ENCODE measurements around the gene MSL3.

Gene MSL3

DNA sequence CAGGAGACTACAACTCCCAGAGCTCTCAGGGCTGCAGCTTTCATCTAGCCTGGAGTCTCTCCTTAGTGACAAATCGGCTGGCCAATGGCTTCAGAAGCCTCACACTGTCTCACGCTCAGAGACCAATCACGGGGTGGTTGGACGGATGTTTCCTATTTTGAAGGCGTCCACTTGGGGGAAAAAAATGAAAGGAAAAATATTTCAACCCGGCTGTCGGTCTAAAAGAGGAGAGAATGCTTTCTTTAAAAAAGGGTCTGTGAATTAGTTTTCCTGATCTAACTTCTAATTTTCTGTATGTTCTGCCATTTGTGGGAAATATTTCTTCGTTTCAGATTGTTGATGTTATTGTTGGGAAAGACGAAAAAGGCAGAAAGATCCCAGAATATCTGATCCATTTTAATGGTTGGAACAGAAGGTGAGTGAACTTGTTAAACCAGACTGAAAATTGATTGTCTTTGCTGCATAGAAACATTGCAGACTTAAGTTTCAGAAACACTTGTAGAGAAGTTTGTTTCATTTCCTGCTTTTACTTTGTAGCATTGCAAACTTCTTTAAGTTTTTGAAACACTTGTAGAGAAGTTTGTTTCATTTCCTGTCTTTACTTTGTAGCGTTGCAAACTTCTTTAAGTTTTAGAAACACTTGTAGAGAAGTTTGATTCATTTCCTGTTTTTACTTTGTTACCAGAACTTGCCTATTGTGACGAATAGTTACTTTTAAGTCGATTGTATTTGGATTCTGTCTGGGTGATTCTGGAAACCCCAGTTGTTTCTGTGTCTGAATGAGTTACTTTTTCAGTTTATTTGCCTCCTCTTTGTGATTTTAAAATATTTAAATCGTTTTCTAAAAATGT, 1.6 kb downstream of the MSL3 start:
- peak; percentile 59 for DNase-seq

DNA sequence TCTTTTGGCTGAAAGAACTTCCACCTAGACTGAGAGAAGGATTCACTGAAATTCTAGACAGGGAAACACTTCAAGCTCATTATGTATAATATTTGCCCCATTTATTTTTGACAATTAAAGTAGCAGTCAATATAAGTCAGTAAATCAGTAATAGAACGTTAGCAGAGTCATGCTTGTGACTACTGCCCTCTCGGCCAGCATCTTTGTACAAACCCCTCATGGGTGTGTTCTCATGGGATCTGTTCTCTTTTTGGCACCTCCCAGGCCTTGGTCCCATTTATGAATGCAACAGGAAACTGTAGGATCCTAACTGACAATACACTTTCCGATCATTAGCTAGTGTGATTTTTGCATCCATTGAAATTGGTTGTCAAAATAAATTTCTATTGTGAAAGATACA, 2.9 kb downstream of the MSL3 start:
- DNase-seq, result no peak

- no peak for DNase-seq
Measured at GRCh38 chrX:11764602-11765067, 6.6 kb downstream of the MSL3 start.

- no peak for DNase-seq
Measured at GRCh38 chrX:11765449-11765848, 7.4 kb downstream of the MSL3 start.

DNA sequence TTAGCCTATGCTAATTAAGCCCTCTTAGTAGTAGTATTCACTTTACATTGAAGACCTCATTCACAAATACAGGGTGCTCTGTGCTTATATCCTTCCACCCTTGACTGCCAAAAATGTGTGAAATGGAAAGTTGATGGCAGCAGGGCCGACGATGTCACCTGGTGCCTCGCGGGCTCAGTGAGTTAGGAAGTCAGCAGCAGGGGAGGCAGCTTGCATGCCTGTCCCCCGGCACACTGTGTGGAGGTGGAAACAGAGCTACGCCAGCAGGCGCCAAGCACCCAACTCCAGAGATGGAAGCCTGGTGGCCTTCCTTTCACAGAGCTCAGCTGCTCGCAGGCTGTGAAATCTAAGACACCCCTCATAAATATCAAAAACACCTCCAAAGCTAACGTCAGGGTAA, 8.4 kb downstream of the MSL3 start:
- no peak for DNase-seq

- DNase-seq, result no peak
Measured at GRCh38 chrX:11768039-11768438, 10.0 kb downstream of the MSL3 start.

DNA sequence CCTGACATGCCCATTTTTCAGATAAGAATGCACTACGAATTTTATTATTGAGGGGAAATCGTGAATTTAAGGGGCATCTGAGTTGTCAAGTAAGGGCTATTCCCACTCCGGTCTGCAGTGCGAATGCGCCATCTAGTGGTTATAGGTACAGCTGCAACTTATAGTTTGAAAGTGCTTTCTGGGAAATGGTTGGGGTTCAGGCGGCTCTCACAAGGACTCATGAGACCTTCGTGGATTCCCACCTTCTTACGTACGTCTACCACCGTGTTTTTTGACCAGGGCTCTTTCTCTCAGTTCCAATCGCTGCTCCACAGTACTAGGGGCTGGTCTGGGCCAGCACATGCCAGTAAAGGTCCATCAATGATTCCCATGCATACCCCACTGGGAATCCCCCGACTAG, 12.3 kb downstream of the MSL3 start:
- peak; percentile 53 for DNase-seq

- DNase-seq, result no peak
Measured at GRCh38 chrX:11778230-11778629, 20.2 kb downstream of the MSL3 start.

DNA sequence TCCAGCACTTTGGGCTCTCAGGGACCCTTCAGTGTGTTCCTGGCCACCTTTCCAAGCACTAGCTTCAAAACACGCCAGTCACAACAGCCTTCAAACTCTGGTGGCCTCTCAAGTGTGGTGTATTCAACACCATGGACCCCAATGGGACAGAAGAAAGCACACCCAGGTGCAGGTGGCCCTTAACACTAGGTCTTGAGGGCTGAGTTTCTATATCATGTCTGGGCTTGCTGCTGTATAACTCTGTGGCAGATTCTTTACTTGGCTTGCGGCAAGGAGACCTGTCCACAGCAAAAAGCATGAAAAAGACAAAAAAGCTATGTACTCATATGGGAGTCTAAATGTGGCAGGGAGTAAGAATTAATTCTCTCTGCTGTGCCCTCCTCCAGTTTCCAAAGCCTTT, 23.1 kb downstream of the MSL3 start:
- DNase-seq, result no peak

- no peak for DNase-seq
Measured at GRCh38 chrX:11781734-11782370, 23.8 kb downstream of the MSL3 start.

DNA sequence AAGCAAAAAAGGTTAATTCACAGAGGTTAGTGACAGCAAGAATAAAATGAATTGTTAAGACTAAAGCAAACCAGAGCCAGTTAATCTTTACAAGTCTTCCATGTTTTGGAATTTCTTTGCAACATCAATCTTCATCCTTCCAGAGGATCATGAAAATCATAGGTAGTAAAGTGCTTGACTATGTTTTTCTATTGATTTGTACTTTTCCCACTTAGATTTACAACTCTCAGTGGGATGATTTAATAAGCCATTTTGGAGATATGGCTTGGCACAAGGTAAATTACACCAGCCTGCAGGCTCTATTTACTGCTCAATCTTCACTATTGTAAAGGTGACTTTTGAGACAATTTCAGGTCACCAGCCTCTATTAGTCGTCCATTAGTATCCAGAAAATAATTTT, 26.5 kb downstream of the MSL3 start:
- DNase-seq, result no peak

DNA sequence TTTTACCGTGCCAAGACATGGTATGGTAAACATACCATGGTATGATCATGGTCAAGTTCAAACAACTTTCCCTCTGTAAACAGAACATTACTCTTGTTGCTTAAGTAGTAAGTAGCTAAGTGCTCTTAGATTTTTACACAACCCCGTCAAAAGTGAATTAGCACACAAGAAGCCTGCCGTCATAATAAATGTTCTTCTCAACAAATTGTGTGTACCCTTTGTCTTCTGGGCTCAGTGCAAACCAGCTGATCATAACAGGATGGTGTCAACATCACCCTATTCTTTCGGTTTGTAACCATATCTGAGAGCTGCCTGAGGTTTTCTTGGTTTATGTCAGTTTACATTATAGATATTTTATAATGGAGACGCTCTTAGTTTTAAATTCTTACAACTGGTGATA, 28.8 kb downstream of the MSL3 start:
- DNase-seq, result no peak

DNA sequence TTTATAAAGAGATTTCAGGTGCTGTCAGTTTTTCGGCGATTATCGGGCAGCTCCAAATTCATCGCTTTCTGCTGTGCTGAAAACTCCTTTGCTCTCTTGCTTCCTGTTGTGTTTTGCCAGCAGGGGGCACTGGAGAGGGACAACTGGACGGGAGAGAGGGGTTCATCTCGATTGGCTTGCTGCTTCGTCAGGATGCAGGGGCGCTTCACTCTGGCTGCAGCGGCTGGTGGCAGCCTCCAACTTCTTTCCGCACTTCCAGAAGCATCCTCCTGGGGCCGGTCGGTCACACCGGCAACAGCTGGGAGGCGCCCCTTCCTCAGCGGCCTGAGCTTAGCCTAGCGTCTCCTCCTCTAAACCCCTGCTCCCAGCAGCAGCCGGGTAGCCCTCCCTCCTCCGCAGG, 29.5 kb downstream of the MSL3 start:
- DNase-seq, result peak; percentile 76

GRCh38 chrX:11789809-11790208, 31.8 kb downstream of the MSL3 start:
- no peak for DNase-seq

DNA sequence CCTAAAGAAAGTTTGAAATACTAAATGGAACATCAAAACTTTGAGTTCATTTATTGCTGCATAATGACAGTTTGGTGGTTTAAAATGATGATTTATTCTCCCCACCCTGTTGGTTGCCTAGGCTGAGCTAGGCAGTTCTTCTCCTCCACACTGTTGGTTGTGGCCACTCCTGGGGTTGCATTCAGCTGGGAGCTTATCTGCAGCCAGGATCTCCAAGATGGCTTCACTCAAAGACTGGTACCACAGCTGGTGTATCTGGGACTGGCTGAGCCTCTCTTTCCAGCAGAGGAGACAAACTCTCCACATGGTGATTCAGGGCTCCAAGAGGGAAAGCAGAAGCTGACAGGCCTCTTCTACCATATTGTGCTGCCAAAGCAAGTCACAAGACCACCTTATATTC, 33.1 kb downstream of the MSL3 start:
- DNase-seq, result no peak

DNA sequence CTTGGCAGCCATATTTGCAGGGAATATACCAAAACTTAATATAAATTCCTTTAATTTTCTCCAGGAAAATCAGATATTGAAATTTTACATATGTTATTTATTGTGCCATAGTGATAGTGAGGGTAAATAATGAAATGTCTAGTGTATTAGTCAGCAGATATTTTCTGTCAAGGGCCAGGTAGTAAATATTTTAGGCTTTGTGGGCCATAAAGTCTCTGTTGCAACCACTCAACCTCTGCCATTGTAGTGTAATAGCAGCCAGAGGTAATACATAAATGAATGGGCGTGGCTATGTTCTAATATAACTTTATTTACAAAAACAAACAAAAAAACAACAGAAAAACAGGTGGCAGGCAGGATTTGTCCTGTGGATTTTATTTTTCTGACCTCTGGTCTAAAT, 33.5 kb downstream of the MSL3 start:
- no peak for DNase-seq

DNA sequence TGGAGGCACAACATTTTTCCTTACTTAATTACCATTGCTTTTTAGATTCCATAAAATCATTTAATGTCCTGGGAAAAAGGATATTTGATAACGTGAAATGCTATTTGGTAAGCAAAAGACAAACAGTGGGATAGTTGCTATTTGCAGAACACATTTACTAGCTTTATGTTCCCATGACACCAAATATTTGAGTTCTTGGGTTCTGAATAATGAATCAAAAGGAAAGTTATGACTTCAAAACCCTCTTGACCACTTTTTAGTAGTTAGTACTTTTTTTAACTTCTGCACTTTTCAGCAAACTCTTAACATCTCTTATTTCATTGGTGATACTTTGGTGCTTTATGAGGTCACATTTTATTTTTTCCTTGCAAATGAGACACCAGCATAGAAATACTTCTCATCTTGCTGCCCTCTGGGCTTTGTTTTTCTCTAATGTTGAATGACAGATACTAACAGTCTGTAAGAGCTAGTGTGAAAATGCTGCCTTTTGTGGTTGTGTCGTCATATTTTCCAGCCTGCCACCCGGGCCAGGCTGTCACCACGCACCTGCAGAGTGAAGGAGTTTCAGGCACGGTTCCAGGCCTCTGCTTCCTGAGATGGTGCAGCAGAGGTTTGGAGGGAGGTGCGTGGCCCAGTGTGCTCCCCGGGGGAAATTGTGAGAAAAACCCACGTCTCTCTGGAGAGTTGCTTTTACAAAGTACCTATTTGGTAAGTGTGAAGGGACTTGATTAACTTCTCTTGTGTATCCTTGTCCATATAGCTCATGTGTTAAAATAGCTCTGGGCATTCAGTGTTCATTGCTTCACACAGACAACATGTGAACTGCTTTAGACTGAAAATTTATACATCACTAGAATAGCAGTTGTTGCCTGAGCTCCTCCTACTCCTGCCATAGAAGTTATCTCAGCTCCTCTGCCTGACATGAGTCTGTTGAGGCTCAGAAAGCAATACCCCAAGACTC, 34.7 kb downstream of the MSL3 start:
- peak; percentile 69 for DNase-seq

- DNase-seq, result no peak
Measured at GRCh38 chrX:11793734-11794133, 35.7 kb downstream of the MSL3 start.

DNA sequence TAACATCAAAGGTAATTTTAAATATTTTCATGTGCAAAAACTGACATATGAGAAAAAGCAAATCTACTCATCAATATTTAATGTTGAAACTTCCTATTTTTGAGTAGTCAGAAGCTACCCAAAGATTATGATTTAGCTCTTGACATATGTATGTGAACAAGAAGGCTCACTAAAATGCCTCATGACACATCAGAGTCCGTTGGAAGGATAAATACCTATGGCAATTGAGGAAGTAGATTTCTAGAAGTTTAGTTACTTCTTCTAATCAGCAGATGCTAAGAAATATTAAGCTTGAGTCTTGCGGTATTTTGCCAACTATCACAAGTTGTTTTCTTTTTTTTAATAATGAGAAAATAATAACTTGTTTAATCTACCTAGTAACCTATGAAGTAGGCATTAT, 55.3 kb downstream of the MSL3 start:
- DNase-seq, result no peak

Measured in activated CD8-positive, alpha-beta memory T cell treated with anti-CD3 and anti-CD28 coated beads, Interleukin-2, amount 50 U/mL, for 4 hours (primary cell).